ENCODE results near the gene CDK6.
A peak's percentile ranks its signal among the peaks of the same experiment; 100 is the strongest.

The CDK6 gene

DNA sequence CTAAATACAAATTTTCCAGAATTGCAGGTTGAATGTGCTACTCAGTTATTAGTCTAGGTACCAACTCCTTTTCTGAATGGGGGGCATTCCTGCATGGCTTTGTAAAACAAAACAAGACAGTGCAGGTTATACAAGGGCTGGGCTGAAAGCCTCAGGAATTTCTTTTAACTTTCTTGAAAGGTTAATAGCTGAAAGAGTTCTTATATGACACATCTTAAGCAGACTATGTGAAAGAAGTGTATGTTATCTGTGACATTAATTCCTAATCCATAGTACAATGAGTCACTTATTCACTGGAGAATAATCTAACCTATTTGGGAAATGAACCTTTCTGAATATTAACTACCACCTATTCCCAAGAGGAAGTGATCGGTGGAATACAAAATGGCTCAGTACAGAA is 130.5 kb downstream of the CDK6 start:
- DNase-seq: no peak

GRCh38 chr7:92704858-92705257 is 131.5 kb downstream of the CDK6 start:
- no peak for DNase-seq

GRCh38 chr7:92702535-92702934 is 133.8 kb downstream of the CDK6 start:
- DNase-seq: no peak

GRCh38 chr7:92699966-92700514 is 136.3 kb downstream of the CDK6 start:
- DNase-seq: peak; percentile 53

DNA sequence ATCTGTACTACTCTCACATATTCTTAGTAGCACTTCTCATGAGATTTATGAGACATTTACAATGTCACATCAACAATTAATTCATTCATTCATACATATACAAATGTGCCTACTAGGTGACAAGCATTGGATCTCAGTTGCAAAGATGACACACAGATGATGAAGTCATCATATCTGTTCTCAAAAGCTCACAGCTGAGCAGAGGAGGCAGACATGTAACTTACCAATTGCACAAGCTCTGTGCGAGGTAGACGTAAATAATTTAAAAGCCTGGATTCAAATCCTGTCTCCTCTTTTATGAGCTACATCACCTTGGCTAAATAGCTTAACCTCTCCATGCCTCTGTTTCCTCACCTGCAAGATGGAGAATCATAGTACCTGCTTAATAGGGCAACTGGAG is 136.8 kb downstream of the CDK6 start:
- DNase-seq: no peak

DNA sequence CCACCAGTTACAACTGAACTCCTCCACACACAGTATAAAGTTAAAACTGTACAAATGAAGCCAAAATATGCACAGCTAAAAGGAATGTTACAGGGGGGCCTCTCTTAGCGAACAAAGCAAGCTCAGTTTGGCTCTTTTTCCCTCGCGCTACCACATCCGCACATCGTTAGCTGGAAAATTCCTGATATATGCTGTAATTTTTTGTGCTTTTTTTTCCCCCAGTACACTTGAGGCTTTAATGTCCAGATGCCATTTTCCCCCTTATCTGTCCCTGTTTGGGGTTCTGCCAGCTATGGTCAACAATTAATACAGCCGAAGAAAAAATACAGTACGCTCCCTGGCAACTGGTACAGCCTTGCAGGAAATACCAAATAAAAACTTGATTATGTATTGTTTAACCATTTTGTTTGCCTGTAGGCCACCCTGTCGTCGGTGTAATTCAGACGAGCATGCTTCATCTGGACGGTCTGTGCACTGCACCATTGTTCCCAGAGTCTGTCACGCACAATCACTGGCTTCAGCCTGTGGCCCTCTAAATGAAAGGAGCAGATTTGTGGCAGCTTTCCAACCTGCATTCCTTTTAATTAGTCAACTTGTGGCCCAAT is 138.0 kb downstream of the CDK6 start:
- no peak for DNase-seq

GRCh38 chr7:92697414-92697813 is 139.0 kb downstream of the CDK6 start:
- no peak for DNase-seq

DNA sequence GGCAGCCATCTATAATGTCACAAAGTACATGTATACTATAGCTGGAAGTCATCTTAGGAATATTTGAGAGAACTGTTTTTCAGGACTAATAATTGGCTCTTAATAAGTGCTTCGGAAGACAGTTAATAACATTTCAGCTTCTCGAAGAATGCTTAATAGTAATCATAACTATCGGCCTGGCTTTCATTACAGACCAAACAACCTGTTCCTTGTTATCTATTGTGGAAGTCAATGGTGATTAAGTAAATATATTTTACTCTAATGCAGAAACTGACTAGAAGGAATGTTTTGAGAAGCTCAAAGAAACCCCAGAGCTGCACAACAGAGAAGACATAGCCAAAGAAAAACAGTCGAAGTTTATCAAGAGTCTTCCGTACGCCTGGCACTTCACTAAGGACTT is 139.4 kb downstream of the CDK6 start:
- DNase-seq: no peak

DNA sequence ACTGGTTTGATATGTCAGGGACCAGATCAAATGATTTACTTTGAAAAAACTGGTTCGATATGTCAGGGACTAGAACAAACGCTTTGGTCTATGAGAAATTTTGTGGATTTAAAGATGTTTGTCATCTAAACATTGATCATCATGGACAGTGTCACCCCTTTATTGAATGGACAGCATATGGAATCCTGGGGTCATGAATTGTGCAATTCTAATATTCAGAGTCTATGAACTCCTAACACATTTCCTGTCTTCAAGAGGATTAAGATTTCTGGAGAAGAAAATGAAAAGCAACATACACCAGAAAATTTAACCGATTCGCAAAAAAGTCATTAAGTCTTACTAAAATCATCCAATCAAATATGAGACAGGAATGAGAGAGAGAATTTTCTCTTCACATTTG is 139.8 kb downstream of the CDK6 start:
- no peak for DNase-seq

- DNase-seq: peak; percentile 65
Observed at GRCh38 chr7:92695308-92696261, 140.8 kb downstream of the CDK6 start.

- DNase-seq: no peak
Observed at GRCh38 chr7:92694211-92694610, 142.2 kb downstream of the CDK6 start.

GRCh38 chr7:92693519-92693918 is 142.9 kb downstream of the CDK6 start:
- DNase-seq: no peak

DNA sequence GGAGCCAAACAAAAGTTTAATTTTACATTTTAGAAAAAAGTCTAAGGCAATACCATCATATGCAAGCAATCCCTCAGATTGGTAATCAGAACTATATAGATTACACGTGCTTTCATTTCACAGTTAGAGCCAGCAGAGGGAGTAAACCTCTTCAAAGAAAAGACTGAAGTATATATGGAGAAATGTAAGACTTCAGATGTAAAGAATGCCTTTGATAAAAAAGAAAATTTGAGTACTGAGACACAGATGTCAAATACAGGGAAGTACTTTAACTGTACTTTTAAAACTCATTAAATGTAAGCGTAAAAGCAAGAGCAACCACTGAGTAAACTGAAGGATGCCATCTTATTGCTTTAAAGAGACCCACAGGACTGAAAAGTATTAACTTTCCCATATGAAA is 144.8 kb downstream of the CDK6 start:
- DNase-seq: peak; percentile 90

DNA sequence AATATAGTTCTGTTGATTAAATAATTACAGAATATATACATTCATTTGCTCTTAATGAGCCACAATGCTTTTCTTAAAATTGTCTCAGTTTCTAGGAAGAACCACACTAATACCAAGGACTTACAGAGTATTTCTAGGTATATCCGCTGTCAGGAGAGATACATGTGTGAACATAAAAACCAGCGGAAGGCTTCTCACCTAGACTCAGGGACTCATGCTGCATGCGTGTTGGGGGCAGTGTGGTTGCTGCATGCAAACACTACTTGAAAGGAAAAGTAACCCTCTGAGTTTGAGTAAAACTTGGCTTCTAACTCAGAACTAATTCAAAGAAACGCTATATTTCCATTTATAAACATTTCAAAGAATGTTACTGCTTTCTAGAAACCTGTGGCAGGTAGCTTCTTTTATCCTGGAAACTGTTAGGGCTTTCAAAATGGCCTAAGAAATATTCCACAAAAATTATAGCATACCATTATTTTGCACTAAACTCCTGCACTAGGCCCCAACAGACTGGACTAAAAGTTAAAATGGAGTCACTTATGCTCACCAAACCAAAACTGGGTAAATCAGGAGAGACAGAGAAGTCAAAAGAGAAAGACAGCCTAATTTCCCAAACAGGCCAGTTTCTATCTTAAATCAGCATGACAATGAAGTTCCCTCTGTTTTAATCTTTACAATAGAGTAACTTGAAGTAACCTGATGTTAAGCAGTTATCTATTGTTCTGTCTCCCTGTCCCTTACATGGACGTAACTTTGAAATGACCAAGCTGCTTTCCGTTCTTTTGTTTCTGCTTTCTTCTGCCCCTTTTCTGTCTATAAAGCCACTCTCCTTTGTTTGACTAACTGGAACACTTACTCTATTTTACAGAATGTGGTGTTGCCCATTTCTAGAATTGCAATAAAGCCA is 151.0 kb downstream of the CDK6 start:
- DNase-seq: peak; percentile 67

DNA sequence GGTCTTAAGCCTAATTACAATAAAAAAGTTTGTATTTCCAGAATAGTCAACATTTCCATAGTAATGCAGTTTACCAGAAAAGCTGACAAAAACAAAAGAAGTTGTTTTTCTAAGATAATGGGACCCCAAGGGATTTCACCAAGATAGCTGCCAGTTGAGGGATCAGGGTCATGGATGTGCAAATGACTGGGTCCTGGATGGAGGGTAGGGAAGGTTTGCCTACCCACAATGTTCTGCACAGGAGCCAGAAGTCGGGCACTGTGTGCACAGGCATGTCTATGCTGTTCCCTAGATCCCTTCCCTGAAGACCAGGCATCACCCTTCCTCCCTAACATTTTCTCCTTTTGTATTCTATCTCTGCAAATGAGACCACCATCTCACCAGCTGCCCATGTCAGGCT is 152.1 kb downstream of the CDK6 start:
- DNase-seq: no peak

DNA sequence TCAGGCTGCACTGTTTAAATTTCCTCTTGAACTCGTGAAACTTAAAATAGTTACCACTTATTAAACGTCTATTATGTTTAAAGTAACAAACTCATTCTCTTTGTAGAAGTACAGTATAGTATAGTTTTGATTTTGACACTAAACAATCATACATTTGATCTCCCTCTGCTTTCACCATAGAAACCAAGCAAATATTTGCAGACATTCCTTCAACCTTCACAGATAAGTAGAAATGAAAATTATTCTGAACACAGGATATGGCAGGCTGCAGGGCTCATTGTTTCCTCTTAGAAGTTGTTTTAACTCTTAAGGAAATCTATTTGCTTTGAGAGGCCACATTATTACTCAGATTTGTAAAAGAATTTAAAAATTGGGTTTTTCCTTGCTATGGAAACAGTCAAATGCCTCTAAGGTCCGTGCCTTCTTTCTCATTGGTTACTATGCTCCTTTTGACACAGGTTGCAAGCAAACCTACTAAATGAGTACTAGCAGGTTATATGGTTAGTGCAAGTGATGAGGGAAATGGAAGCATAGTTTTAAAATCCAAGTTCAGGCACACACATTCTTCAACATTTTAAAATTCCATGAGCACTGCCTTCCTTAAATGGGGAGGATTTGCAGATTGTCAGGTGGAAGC is 153.4 kb downstream of the CDK6 start:
- no peak for DNase-seq

DNA sequence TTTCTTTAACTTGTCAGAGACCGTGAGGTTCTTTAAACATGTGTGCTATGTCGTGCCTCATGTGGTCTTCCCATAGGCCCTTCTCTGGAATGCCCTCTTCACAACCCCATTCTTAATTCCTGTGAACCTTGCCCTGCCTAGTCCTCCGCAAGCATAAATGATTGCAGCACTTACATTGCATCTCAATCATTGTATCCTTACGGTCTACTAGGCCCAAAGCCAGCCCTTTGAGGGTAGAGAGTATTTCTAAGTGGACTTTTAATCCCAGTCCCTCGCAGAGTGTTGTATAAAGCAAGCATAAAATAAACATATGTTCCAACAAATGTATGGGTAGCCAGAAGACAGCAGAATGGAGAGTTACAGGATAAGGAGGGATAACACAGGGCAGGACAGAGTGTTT is 154.0 kb downstream of the CDK6 start:
- DNase-seq: no peak

DNA sequence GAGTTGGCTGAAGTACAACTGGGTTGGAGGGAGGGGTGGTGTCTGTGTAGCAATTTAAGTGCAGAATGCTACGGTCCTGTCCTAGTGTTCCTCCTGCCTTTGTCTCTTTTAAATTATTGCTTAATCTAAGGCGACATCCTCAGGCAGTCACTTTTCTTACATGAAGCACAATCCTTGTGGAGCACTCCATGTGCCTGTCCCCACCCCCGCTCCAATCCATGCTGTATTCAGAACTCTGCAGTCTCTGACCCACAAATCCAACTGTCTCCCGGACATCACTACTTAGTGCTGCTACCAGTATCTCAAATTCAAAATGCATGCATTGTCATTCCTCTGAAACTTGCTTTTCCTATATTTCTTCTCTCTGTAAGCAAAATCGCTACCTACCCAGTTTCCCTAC is 154.7 kb downstream of the CDK6 start:
- DNase-seq: no peak

- DNase-seq: no peak
Observed at GRCh38 chr7:92680442-92680841, 155.9 kb downstream of the CDK6 start.

DNA sequence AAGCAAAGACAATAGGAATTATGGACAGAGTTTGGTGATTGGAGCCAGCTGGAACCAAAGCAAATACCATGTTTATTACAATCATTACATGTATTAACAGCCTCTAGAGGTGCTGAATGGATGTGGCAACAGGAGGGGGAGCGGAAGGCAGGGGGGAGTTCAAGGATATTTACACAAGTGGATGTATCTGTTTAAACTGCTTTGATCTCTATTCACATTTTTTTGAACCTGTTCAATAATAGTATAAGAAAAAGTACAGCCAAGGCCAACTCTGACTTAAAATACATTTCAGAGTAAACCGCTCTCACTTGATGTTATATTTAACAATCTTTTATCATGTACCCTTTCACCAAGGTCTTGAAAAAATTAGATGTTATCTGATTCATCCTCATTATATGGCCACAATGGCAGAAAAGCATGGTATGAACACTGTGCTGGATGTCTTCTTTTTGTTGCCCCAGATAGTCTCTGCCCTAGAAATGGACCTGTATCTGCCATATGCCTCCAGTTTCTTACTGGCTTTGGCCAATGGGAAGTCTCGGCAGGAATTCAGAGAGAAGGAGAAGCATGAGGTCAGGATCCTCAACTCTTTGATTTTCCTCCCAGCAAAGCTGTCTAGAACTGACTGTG is 158.0 kb downstream of the CDK6 start:
- DNase-seq: no peak

- DNase-seq: no peak
Observed at GRCh38 chr7:92674379-92674778, 162.0 kb downstream of the CDK6 start.
